CD4-positive, alpha-beta T cell treated with Interleukin-10 for 1 hour (primary cell): ENCODE data around the gene DAPK3.
"Not testable (repeated sequence)": the region's sequence is repeated elsewhere in the genome, so short reads cannot be mapped to it uniquely, and the experiment has no call there.

Experiments
- DNase-seq: peaks from one replicate; pipeline ENCODE4 v3.0.0-alpha.2; 2020

DAPK3 gene

DNA sequence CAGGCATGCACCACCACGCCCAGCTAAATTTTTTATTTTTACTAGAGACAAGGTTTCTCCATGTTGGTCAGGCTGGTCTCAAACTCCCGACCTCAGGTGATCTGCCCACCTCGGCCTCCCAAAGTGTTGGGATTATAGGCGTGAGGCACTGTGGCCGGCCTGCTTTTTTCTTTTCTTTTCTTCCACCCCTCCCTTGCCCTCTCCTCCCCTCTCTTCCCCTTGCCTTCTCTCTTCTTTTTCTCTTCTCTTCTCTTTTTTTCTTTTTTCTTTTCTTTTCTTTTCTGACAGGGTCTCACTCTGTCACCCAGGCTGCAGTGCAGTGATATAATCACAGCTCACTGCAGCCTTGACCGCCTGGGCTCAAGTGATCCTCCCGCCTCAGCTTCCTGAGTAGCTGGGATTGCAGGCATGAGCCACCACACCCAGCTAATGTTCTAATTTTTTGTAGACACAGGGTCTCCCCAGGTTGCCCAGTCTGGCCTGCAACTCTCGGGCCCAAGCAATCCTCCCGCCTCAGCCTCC, 18.1 kb downstream of the DAPK3 start:
- DNase-seq = not testable (repeated sequence)

DNA sequence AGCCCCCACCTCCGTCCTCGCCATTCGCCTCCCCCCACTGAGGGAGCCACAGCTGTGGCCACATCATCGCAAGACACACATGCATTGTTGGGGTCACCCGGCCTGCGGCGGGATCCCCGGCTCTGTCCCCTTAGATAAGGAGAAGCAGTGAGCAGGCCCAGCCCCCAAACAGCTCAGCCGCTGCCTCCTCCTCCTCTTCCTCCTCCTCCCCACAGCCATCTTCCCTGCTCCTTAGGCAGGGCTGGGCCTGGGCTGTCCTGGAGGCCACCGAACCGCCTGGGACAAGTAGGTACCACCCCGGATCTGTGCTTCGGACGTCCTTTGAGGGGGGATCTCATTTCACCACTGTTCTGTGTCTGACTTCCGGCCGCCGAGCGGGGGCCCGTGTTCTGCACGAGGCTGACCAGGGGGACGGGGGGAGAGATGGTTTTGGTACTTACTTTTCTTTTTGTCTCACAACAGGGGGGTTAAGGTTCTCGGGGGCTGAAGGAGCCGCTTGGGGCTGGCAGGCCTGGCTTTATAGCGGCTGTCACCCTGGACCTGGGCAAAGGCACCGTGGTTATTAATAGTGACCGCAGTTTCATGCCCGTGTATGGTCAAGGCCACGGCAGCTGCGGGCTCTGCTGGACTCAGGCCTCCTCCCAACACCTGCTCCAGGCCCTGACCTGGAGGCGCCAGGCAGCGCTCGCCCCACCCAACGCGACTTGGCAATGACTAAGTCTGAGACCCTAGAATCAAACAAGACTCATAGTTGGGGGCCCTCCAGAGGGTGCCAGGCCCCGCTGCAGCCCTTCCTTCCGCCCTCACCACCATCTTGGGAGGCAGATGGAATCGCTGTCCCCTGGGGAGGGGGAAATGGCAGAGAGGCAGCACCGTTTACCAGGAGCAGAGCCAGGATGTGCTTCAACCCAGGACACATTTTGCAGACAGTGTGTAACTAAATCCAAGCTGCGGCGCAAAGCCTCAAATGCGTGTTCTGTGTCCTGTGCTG, 19.7 kb downstream of the DAPK3 start:
- no peak for DNase-seq

DNA sequence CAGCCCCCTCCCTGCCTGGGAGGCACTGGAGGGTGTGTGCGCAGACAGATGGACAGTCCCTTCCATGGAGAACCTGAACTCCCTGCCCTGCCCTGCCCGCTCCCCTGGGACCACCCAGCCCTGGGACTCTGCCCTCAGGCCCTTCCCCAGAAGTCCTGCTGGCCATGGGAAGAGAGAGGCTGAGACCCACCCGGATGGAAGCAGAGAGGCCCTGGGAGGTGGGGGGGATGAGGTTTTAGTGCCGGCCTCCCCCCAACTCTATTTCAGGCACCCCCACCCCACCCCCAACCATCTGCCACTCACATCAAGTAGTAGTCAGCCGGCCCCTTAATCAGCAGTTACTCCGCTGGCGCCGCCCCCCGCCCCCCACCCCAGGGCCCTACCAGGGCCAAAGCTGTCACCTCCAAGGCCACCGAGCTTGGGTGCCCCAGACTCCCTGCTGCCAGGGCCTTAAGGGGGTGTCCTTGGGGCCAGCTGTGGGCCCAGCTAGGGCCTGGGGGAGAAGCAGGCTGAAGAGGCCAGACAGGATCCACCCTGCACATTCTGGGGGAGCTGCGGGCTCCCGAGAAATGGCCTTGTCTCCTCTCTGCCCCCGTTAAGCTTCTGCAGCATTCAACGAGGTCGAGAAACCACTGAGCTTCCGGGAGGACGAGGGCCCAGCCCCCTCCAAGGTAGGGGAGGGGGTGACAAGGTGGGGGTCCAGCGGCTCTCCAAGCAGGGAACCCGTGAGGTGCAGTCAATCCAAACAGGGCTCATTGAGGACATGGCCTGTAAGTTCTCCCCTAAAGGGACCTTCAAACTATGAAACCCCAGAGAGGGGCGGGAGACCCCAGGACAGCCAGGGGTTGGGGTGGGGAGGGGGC, 20.7 kb downstream of the DAPK3 start:
- DNase-seq = no peak

DNA sequence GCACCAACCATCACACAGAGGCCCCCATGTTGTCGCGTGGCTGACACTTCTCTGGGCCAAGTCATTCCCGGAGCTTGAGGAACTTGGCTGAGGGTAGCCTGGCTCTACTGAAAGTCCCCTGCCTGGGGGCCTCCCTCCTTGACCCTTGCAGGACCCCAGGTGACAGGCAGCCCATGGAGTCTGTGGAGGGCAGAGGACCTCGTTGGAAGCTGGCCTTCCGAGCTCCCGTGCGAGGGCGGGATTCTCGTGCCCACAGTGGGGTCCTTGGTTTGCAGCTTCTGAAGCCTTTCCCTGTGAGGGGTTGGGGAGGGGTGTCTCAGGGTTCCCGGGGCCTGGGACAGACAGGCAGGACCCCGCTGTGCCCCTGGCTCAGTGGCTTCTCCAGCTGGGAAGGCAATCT, 21.6 kb downstream of the DAPK3 start:
- no peak for DNase-seq

DNA sequence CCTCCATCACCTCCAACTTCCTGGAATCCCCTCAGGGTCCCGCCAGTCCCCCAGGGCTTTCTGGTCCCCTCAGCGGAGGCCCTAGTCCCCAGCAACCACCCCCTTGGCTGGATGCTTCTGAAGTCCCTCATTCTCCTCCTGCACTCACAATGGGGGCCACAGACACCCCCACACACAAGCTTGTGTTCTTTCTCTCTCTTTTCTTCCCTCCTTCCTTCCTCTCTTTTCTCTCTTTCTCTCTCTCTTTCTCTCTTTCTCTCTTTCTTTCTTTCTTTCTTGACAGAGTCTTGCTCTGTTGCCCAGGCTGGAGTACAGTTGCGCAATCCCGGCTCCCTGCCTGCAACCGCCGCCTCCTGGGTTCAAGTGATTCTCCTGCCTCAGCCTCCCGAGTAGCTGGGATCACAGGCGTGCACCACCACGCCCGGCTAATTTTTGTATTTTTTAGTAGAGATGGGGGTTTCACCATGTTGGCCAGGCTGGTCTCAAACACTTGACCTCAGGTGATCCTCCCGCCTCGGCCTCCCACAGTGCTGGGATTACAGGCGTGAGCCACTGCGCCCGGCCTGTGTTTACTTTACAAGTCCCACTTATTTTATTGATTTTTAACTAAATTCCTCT, 23.5 kb downstream of the DAPK3 start:
- not testable (repeated sequence) for DNase-seq

DNA sequence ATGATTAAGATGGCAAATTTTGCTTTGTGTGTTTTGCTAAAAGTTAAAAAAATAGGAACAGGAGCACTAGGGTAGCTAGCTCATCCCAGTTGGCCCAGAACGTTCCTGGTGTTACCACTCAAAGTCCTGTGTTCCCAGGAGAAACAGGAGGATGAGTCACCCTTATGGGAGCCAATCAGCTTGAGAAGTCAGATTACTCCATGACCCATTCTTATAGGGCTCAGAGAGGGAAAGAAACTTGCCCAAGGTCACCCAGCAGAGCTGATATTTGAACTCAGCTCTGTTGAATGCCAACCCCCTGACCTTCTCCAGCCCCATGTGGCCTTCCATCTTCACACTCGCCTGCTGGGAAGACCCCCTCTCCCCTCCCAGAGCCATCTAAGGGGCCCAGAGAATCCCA, 25.1 kb downstream of the DAPK3 start:
- DNase-seq = no peak

DNA sequence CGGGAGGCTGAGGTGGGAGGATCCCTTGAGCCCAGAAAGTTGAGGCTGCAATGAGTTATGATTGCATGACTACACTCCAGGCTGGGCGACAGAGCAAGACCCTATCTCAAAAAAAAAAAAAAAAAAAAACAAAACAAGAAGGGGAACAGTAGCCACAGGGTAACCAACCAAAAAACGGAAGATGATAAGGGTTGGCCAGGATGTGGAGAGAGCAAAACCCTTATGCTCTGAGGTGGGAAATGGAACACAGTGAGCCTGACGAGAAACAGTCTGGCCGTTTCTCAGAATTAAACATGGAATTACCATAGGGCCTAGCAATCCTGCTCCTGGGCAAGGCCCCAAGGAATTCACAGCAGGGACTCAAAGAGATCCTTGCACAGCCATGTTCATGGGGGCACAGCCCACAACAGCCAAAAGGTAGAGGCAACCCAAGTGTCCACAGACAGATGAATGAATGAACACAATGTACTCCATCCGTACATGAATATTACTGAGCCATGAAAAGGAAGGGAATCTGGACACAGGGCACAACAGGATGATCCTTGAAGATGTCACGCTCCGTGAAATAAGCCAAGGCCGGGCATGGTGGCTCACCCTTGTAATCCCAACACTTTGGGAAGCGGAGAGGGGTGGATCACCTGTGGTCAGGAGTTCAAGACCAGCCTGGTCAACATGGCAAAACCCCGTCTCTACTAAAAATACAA, 26.7 kb downstream of the DAPK3 start:
- no peak for DNase-seq

DNA sequence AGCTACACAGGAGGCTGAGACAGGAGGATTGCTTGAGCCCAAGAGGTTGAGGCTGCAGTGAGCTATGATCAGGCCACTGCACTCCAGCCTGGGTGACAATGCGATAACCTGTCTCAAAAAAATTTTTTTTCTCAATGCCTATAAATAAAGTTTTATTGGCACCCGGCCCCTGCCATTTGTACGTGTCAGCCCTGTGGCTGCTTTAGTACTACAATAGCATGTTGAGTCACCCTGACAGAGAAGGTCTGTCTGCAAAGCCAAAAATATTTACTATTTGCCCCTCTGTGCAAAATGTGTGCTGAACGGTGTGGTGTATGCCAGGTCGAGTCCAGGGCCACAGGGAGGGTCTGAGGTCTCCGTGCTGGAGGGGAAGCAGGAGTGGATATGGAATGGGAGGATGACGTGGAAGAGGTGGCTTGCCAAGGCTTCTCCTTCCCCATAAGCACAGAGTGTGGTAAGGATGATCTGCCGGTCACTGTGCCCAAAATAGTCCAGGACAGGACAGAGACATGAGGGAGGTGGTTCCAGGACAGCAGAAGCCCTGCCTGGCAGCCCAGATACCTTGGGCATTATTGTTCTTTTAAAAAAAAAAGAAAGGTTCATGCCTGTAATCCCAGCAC, 28.0 kb downstream of the DAPK3 start:
- DNase-seq = no peak

DNA sequence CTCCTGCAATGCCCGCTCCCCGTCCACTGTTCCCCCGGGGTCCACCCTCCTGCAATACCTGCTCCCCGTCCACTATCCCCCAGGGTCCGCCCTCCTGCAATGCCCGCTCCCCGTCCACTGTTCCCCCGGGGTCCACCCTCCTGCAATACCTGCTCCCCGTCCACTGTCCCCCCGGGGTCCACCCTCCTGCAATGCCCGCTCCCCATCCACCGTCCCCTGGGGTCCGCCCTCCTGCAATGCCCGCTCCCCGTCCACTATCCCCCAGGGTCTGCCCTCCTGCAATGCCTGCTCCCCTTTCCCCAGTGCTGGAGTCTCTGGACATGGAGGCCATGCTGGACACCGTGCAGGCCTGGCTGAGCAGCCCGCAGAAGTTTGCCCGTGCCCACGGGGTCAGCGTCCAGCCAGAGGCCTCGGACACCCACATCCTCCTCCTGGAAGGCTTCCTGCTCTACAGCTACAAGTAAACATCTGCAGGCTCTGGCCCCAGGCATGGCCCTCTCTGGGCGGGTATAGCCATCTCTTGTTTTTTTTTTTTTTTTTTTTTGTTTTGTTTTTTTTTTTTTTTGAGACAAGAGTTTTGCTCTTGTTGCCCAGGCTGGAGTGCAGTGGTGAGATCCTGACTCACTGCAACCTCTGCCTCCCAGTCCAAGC, 32.5 kb downstream of the DAPK3 start:
- not testable (repeated sequence) for DNase-seq

DNA sequence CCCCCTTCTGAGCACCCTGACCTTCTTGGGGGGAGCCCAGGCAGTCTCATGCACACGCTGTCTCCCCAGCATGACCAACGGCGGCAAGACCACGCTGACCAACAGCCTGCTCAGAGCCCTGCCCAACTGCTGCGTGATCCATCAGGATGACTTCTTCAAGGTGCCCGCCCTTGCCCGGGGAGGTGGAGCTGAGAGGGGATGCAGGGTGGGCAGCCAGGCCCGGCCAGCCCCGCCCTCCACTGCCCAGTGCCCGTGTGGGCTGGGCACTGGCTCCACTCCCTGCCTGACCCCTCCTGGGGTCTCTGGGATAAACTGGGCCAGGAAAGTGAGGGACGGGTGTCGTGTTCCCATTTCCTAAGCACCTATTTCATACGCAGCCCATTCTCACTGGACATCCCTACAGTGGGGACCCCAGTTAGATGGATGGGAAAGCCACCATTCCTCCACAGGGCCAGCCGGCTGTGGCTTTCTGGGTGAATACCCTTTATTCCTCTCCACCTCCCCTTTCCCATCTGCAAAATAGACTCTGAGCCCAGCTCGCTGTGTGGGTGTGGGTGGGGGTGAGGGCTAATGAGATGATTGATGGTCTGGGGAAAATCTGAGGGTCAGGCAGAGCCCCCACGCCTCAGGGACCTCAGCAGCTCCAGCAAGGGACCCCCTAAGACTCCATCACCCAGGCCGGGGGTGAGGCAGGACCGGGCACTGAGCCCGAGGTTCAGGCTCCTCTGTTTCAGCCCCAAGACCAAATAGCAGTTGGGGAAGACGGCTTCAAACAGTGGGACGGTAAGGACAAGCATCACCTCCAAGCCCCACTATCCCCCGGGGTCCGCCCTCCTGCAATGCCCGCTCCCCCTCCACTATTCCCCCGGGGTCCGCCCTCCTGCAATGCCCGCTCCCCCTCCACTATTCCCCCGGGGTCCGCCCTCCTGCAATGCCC, 34.1 kb downstream of the DAPK3 start:
- DNase-seq = no peak

DNA sequence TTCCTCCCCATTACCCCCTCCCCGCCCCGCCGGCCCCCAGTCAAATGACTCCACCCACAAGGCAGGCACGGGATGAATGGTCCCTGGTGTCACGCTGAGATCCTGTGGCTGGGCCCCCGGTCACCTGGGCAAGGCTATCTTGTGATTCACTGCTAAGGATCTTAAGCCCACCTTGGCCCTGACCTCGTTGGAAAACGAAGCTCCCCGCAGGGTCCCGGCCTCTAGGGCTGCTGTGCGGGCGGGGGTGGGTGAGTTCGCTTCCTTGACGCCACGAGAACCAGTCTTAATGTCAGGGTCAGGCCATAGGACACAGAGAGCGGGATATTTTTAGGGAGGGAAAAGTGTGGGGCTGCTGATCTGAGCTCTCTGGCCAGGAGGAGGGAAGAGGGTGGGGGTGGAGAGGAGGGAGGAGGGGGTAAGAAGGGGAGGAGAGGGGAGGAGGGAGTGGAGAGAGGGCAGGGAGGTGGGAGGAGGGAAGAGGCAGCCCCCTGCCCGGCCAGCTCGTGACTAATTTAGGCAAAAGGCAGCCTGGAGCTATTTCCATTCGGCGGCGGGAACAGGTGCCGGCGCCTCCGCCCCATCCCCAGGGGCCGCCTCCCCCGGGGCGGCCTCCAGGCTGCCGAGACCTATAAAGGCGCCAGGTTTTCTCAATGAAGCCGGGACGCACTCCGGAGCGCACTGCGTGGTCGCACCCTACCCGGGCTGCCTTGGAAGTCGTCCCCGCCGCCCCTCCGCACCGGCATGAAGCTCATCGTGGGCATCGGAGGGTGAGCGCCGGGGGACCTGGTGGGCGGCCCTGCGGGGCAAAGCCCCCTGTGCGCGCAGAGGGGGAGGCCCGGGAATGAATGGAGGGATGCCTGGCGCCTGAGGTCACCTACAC, 37.7 kb downstream of the DAPK3 start, which contains the start of gene NMRK2:
NMRK2 (plus strand) TSS at position 139 of the 880 bp plus-strand sequence; CDS start at position 742, 603 bp downstream.
- DNase-seq = no peak

DNA sequence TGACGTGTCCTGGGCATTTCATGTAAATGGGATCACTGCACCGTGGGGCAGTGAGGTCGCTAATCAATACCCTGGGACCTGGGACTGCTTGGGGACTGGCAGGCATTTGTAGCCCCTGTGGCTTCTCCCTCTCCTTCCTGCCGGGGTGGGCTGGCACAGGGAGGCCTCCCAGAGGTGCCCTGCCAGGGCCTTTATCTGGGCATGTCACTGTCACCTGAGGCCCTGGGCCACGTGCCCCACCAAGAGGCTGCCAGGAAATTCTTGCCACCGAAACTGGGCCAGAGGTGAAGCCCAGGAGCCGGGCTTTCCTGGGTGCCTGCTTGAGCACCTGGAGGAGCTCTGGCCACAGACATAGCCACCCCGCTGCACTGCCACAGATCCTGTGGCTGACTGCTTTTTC, 39.9 kb downstream of the DAPK3 start:
- no peak for DNase-seq

DNA sequence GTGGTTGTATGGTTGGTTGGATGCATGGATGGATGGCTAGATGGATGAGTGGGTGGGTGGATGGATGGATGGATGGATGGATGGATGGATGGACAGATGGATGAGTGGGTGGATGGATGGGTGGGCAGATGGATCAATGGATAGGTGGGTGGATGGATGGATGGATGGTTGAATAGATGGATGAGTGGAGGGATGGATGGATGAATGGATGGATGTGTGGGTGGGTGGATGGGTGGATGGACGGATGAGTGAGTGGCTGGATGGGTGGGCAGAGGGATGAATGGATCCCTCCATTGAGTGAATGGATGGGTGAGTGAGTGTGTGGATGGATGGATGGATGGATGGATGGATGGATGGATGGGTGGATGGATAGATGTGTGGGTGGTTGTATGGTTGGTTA, 47.0 kb downstream of the DAPK3 start:
- no peak for DNase-seq

DNA sequence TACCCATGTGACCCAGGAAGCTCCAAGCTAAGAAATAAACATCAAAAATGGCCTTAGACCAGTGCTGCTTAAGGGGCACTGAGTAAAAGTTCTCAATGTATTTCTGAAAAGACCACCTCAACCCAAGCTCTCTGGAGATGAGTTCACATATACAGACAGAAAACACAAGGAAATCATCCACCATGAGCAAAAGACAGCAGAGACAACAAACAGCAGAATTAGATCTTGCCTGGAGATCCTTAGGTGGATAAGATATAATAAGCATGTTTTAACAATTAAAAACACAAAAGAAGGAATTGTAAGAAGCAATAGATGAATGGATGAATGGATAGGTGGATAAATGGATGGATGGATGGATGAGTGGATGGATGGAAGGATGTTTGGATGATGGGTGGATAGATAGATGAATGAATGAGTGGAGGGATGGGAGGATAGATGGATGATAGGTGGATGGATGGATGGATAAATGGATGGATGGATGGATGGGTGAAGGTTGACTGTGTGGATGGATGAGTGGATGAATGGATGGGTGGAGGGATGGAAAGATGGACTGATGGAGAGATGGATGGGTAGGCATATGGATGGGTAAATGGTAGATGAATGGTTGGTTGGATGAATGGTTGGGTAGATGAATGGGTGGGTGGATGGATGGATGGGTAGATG, 47.7 kb downstream of the DAPK3 start:
- DNase-seq = no peak

DNA sequence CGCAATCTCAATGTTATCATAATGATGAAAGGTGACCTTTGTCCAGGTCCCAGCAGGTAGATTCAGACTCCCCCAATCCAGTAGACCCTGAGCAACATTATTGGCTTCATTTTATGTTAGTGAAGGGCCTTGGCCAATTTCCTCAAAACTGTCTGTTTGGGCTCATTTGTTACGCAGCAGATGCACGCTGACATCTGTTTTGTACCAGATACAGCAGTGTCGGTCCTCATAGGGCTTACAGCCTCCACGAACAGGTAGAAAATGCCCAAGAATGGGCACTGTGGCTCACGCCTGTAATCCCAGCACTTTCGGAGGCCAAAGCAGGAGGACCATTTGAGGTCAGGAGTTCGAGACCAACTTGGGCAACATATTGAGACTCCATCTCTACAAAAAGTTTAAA, 51.1 kb downstream of the DAPK3 start:
- no peak for DNase-seq

DNA sequence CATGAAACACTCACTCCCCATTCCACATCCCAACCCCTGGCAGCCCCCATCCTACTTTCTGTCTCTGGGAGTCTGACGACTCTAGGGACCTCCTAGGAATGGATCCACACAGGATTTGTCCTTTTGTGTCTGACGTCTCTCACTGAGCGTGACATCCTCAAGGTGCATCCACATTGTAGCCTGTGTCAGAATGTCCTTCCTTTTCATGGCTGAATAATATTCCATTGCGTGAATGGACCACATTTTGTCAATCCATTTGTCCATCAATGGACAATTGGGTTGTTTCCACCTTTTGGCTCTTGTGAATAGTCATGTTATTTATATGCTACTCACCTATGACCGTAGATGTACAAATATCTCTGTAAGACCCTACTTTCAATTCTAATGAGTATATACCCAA, 54.9 kb downstream of the DAPK3 start:
- no peak for DNase-seq

DNA sequence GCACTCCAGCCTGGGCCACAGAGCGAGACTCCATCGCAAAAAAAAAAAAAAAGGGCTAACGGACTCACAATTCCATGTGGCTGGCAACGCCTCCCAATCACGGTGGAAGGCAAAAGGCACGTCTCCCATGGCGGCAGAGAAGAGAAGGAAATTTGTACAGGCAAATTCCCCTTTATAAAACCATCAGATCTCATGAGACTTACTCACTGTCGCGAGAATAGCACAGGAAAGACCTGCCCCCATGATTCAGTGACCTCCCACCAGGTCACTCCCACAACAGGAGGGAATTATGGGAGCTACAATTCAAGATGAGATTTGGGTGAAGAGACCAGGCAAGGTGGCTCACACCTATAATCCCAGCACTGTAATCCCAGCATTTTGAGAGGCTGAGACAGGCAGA, 56.7 kb downstream of the DAPK3 start:
- DNase-seq = no peak

DNA sequence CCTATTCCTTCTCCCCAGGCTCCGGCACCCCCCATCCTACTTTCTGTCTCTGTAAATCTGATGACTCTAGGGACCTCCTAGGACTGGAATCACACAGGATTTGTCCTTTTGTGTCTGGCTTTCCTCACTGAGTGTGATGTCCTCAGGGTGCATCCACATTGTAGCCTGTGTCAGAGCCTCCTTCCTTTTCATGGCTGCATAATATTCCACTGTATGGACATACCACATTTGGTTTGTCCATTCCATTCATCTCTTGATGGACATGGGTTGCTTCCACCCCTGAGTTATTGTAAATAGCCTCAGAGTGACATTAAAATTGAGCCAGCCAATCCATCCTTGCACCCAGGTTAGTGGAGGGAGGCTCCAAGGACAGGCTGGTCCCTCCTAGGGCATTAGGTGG, 60.8 kb downstream of the DAPK3 start:
- no peak for DNase-seq
